SK-N-SH (cell line): ENCODE results near the gene ARFGEF2. TPM values are rescaled to one million over a fixed set of nuclear protein-coding genes. Genes with fewer than 3 reads are reported as not detected.
"Not testable (repeated sequence)": the region's sequence is repeated elsewhere in the genome, so short reads cannot be mapped to it uniquely, and the experiment has no call there.

Experiments used
- CTCF ChIA-PET: fragments of 300-600, 350-600 bp; formaldehyde crosslinking; extraction: SDS; loops from one replicate; lab custom pipeline; 2021; lab: Yijun Ruan, JAX
- POLR2A ChIA-PET: fragments of 350-600 bp; sonication (Branson Sonifier 250); formaldehyde crosslinking; extraction: SDS; loops from one replicate; lab custom pipeline; 2020; ENCODE audit warnings: antibody characterized with exemption, inconsistent platforms; lab: Yijun Ruan, JAX
- DNase-seq: peaks from one replicate; pipeline ENCODE4 v3.0.0; 2012
- H2AFZ ChIP-seq: fragments of 200-600 bp; sonication (generic); 2 replicates; pipeline ENCODE4 v1.8.1; 2016; ENCODE audit warnings: antibody characterized with exemption, mild to moderate bottlenecking, low read depth
- H3F3A ChIP-seq: fragments of 200-600 bp; sonication (generic); replicated peaks from 2 replicates; pipeline ENCODE3; 2016; ENCODE audit warnings: antibody characterized with exemption, mild to moderate bottlenecking; ENCODE audit not compliant: insufficient read depth
- H3K27ac ChIP-seq, 2 experiments: fragments of 200-500 bp in 1 of 2; fragments of 200-600 bp in 1 of 2; sonication (Bioruptor generic) in 1 of 2; sonication (generic), shearing (Covaris generic) in 1 of 2; 2 replicates each; pipeline versions ENCODE4 v1.5.1 to v1.6.1; 2014 to 2016; ENCODE audit warnings: low read depth in 2 of 2, inconsistent platforms in 1 of 2, low read length in 1 of 2, mild to moderate bottlenecking in 1 of 2, mixed read lengths in 1 of 2
- H3K27me3 ChIP-seq: fragments of 200-600 bp; sonication (generic), shearing (Covaris generic); 2 replicates; pipeline ENCODE4 v1.6.1; 2016; ENCODE audit warnings: mixed run types; ENCODE audit not compliant: insufficient read depth
- H3K36me3 ChIP-seq, 2 experiments: fragments of 200-500 bp in 1 of 2; fragments of 200-600 bp in 1 of 2; sonication (Bioruptor generic) in 1 of 2; sonication (generic) in 1 of 2; replicated peaks in 1 of 2; 2 replicates each; pipeline versions ENCODE3 to v1.5.1; 2014 to 2016; ENCODE audit warnings: low read length in 1 of 2, mild to moderate bottlenecking in 1 of 2; ENCODE audit not compliant: insufficient read depth in 2 of 2, control insufficient read depth in 1 of 2
- H3K4me1 ChIP-seq, 2 experiments: fragments of 200-500 bp in 1 of 2; fragments of 200-600 bp in 1 of 2; sonication (Bioruptor generic) in 1 of 2; sonication (generic), shearing (Covaris generic) in 1 of 2; 2 replicates each; pipeline versions ENCODE4 v1.5.1 to v1.6.1; 2014 to 2016; ENCODE audit warnings: low read depth in 1 of 2, low read length in 1 of 2, mixed run types in 1 of 2; ENCODE audit not compliant: insufficient read depth in 2 of 2, control insufficient read depth in 1 of 2
- H3K4me2 ChIP-seq: fragments of 200-600 bp; sonication (generic), shearing (Covaris generic); 2 replicates; pipeline ENCODE4 v1.6.1; 2017; ENCODE audit warnings: mixed run types
- H3K4me3 ChIP-seq, 2 experiments: fragments of 200-500 bp in 1 of 2; fragments of 200-600 bp in 1 of 2; sonication (Bioruptor generic) in 1 of 2; sonication (generic), shearing (Covaris generic) in 1 of 2; 2 replicates each; pipeline versions ENCODE4 v1.5.1 to v1.8.1; 2014 to 2016; ENCODE audit warnings: low read depth in 2 of 2, inconsistent platforms in 1 of 2, low read length in 1 of 2, mild to moderate bottlenecking in 1 of 2, mixed read lengths in 1 of 2, moderate library complexity in 1 of 2
- H3K79me2 ChIP-seq: fragments of 200-600 bp; sonication (generic); 2 replicates; pipeline ENCODE4 v1.8.1; 2017; ENCODE audit warnings: mild to moderate bottlenecking; ENCODE audit not compliant: insufficient read depth
- H3K9ac ChIP-seq: fragments of 200-600 bp; sonication (generic); 2 replicates; pipeline ENCODE4 v1.6.1; 2017; ENCODE audit warnings: mixed run types
- H3K9me2 ChIP-seq: fragments of 200-600 bp; sonication (generic); 2 replicates; pipeline ENCODE4 v1.6.1; 2017; ENCODE audit warnings: mixed run types
- H3K9me3 ChIP-seq: fragments of 200-600 bp; sonication (generic); 2 replicates; pipeline ENCODE4 v1.6.1; 2017; ENCODE audit warnings: mixed run types, mild to moderate bottlenecking, moderate library complexity
- H4K20me1 ChIP-seq: fragments of 200-600 bp; sonication (generic); 2 replicates; pipeline ENCODE4 v1.6.1; 2017; ENCODE audit warnings: mild to moderate bottlenecking, mixed run types; ENCODE audit not compliant: insufficient read depth
- ELF1 ChIP-seq: IDR thresholded peaks from 2 replicates; pipeline ENCODE4 v1.4.0; 2012
- EP300 ChIP-seq, 2 experiments: IDR thresholded peaks; 2 replicates each; pipeline versions ENCODE4 v1.4.0 to v1.6.1; 2012; ENCODE audit warnings: borderline replicate concordance in 1 of 2, low read depth in 1 of 2, low read length in 1 of 2
- FOSL2 ChIP-seq: IDR thresholded peaks from 2 replicates; pipeline ENCODE4 v1.4.0; 2012; ENCODE audit warnings: low read depth, mild to moderate bottlenecking, moderate library complexity, borderline replicate concordance
- FOXJ3 ChIP-seq: sonication (generic); formaldehyde crosslinking; IDR thresholded peaks from 2 replicates; pipeline ENCODE4 v1.5.1; 2020; ENCODE audit warnings: mild to moderate bottlenecking, missing genetic modification reagents
- GATA2 ChIP-seq: sonication (generic); formaldehyde crosslinking; IDR thresholded peaks from 2 replicates; pipeline ENCODE4 v1.5.0; 2020; ENCODE audit warnings: mild to moderate bottlenecking, missing genetic modification reagents
- POLR2AphosphoS5 ChIP-seq: IDR thresholded peaks from 2 replicates; pipeline ENCODE4 v1.6.1; 2012; ENCODE audit warnings: low read depth, low read length
- TAF1 ChIP-seq: IDR thresholded peaks from 2 replicates; pipeline ENCODE4 v1.6.1; 2012; ENCODE audit warnings: low read depth, mild to moderate bottlenecking, low read length, moderate library complexity, borderline replicate concordance
- YY1 ChIP-seq: IDR thresholded peaks from 2 replicates; pipeline ENCODE4 v1.4.0; 2012; ENCODE audit warnings: low read depth, mild to moderate bottlenecking
- WGBS: methylation state at CpG from one replicate; pipeline ENCODE4 v1.1.6; 2017; ENCODE audit warnings: low lambda C conversion rate; 5-methylcytosine and 5-hydroxymethylcytosine counted together
- polyA plus RNA-seq, 3 experiments: library from polyadenylated mRNA; depleted of rRNA; stranded (reverse); fragments of >200 nt; gene quantifications; 2 replicates each; pipeline ENCODE4 v1.2.3, GENCODE V29; 2012
- TF ChIP-seq, protein P1 (sequence below): IDR thresholded peaks from 2 replicates; pipeline ENCODE4 v1.4.0; 2012; ENCODE audit warnings: low read depth, borderline replicate concordance

Gene ARFGEF2
- polyA plus RNA-seq, 1 of the 3 experiments (the other 2 are of a cell fraction): 6.1 TPM

DNA sequence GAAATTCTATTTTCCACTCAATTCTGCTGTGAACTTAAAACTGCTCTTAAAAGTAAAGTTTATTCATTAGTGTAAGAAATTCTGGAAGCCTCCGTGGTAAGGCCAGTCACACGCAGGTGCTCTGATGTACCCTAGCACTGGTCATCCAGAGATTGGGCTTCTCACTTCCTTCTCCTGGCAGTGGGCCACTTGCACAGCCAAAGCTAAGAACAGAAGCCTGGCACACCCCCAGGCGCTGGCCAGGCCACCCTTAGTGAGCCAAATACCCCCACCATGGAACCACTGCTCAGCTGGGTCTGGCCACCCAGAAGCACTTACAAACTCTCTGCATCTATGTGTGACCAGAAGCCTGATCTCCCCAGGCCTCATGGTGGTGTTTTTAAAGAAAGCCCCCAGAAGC is 35.3 kb upstream of the ARFGEF2 start:
- no peaks in the 10 kb centered on the region for H3K9me2 ChIP-seq
- no peaks in the 10 kb centered on the region for H3K9me3 ChIP-seq
- H4K20me1 ChIP-seq: no peaks in the 10 kb centered on the region
- POLR2A ChIA-PET: no interaction called here
- H3K9ac ChIP-seq: no peak overlapping the region
- H3K79me2 ChIP-seq: no peaks in the 10 kb centered on the region
- DNase-seq: no peak
- no peaks in the 10 kb centered on the region for H3K27me3 ChIP-seq
- H3K36me3 ChIP-seq: no peaks in the 10 kb centered on the region
- no peak overlapping the region for H3K4me2 ChIP-seq
- CTCF ChIA-PET: interaction anchor here (0.7 to 1.2 kb wide), 3 partner anchors 18 to 265 kb away, joined by 3 to 4 read pairs (median 3); no protein-coding TSS in a partner anchor
- H3K27ac ChIP-seq: no peak overlapping the region
- TF ChIP-seq, protein P1, sequence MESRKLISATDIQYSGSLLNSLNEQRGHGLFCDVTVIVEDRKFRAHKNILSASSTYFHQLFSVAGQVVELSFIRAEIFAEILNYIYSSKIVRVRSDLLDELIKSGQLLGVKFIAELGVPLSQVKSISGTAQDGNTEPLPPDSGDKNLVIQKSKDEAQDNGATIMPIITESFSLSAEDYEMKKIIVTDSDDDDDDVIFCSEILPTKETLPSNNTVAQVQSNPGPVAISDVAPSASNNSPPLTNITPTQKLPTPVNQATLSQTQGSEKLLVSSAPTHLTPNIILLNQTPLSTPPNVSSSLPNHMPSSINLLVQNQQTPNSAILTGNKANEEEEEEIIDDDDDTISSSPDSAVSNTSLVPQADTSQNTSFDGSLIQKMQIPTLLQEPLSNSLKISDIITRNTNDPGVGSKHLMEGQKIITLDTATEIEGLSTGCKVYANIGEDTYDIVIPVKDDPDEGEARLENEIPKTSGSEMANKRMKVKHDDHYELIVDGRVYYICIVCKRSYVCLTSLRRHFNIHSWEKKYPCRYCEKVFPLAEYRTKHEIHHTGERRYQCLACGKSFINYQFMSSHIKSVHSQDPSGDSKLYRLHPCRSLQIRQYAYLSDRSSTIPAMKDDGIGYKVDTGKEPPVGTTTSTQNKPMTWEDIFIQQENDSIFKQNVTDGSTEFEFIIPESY: no peak
- TF ChIP-seq GATA2 (CRISPR knock-in tag) (no peak), ELF1 (no peak), EP300 (IDR thresholded peaks at IDR 0.05; ENCODE audit: borderline replicate concordance in 1 of 2, low read depth in 1 of 2, low read length in 1 of 2) (no peak)
- 84% methylated on average over 3 of the region's 3 CpGs for WGBS
- no peak overlapping the region for H3K4me3 ChIP-seq
- peaks cover 7 to 9% of the 10 kb centered on the region in 2 experiments; a peak in 2 of 4 replicates for H3K4me1 ChIP-seq
- no peak overlapping the region for H2AFZ ChIP-seq
- no peaks in the 10 kb centered on the region for H3F3A ChIP-seq

DNA sequence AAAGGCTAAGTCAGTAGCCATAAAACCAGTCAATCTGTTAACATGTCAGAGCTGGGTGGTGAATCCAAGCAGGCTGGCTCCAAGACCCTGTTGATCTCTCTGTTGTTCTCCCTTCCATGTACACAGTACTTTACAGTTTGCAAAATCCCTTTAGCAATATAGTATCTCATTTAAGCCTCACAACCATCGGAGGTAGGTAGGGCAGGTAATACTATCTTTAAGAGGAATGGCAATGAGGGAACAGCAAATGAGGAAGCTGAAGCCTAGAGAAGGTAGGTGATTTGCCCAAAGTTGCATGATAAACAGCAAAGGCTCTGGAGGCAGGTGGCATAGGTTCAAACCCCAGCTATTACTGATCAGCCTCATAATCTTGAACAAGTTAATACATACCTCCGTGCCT is 34.7 kb upstream of the ARFGEF2 start:
- Histone ChIP-seq H3K79me2 (no peaks in the 10 kb centered on the region), H3K4me3 (no peak overlapping the region), H3K27me3 (no peaks in the 10 kb centered on the region), H2AFZ (no peak overlapping the region), H3K4me2 (no peak overlapping the region), H3K9me2 (no peaks in the 10 kb centered on the region), H3K4me1 (peaks cover 7 to 9% of the 10 kb centered on the region in 2 experiments; a peak in 2 of 4 replicates), H3K9ac (no peak overlapping the region), H3K27ac (no peak overlapping the region), H3K36me3 (no peaks in the 10 kb centered on the region), H4K20me1 (no peaks in the 10 kb centered on the region), H3K9me3 (no peaks in the 10 kb centered on the region), H3F3A (no peaks in the 10 kb centered on the region)
- TF ChIP-seq FOSL2 (no peak), POLR2AphosphoS5 (no peak), TAF1 (no peak), YY1 (no peak), FOXJ3 (CRISPR knock-in tag) (no peak)
- TF ChIP-seq, protein P1: no peak
- WGBS: 29% methylated on average over 2 of the region's 2 CpGs
- ChIA-PET CTCF (interaction anchor here (0.7 to 1.2 kb wide), 3 partner anchors 18 to 266 kb away, joined by 3 to 6 read pairs (median 3); no protein-coding TSS in a partner anchor), POLR2A (no interaction called here)
- no peak for DNase-seq

DNA sequence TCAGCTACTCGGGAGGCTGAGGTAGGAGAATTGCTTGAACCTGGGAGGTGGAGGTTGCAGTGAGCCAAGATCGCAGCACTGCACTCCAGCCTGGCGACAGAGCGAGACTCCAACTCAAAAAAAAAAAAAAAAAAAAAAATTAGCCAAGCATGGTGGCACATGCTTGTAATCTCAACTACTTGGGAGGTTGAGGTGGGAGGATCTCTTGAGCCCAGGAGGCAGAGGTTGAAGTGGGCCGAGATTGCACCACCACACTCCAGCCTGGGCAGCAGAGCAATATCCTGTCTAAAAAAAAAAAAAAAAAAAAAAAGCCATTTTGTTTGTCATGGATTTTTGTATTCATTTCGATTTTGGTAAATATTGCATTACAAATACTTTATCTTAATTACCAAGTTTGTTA is 33.0 kb upstream of the ARFGEF2 start:
- WGBS: 71% methylated on average over 6 of the region's 6 CpGs
- CTCF ChIA-PET: interaction anchor here (1.5 to 6.1 kb wide), 3 partner anchors 17 to 253 kb away, joined by 6 to 41 read pairs (median 11); no protein-coding TSS in a partner anchor

More for the DNA sequence above, 33.0 kb upstream of the ARFGEF2 start:
- POLR2A ChIA-PET, H3K4me2 ChIP-seq, H3K27ac ChIP-seq, H3K4me3 ChIP-seq, H3F3A ChIP-seq, DNase-seq, H3K79me2 ChIP-seq, H3K9ac ChIP-seq, H2AFZ ChIP-seq, H3K36me3 ChIP-seq, H4K20me1 ChIP-seq, H3K4me1 ChIP-seq, H3K9me3 ChIP-seq, H3K9me2 ChIP-seq, H3K27me3 ChIP-seq: not testable (repeated sequence)
